ENCODE results near the gene RHBDL3. TPM values are rescaled to one million over a fixed set of nuclear protein-coding genes. Genes with fewer than 3 reads are reported as not detected.

The RHBDL3 gene
- polyA plus RNA-seq, 1 donor from 2014 or later = 0.25 TPM

GRCh38 chr17:32274101-32274500, 8.5 kb downstream of the RHBDL3 start:
- H4K20me1 ChIP-seq (ENCODE audit: insufficient read depth) = no peaks in the 10 kb centered on the region
- H3K79me2 ChIP-seq (replicated peaks; ENCODE audit: insufficient read depth, low read length) = no peaks in the 10 kb centered on the region
- no peak overlapping the region for H3K4me2 ChIP-seq (ENCODE audit: low read length)
- H2AFZ ChIP-seq (ENCODE audit: low read depth, low read length) = no peak overlapping the region
- H3K36me3 ChIP-seq (ENCODE audit: insufficient read depth, low read length) = no peaks in the 10 kb centered on the region
- no peak for TF ChIP-seq EZH2 (IDR thresholded peaks at IDR 0.05; ENCODE audit: borderline replicate concordance, insufficient read depth, low read length, poor library complexity, severe bottlenecking)
- no peaks in the 10 kb centered on the region for H3F3A ChIP-seq (ENCODE audit: insufficient read depth, low read length, poor library complexity, severe bottlenecking)
- H3K9me3 ChIP-seq (ENCODE audit: low read length) = no peaks in the 10 kb centered on the region
- H3K27me3 ChIP-seq (ENCODE audit: insufficient read depth, low read depth, low read length) = no peaks in the 10 kb centered on the region
- H3K4me3 ChIP-seq (ENCODE audit: low read length) = no peak overlapping the region
- H3K9ac ChIP-seq (ENCODE audit: low read length) = no peak overlapping the region
- no peaks in the 10 kb centered on the region for H3K9me2 ChIP-seq (ENCODE audit: insufficient read depth, low read length)
- H3K27ac ChIP-seq (ENCODE audit: low read length) = no peak overlapping the region

- H3K4me3 ChIP-seq (ENCODE audit: low read length) = no peak overlapping the region
- no peaks in the 10 kb centered on the region for H3K9me2 ChIP-seq (ENCODE audit: insufficient read depth, low read length)
- H3K9me3 ChIP-seq (ENCODE audit: low read length) = no peaks in the 10 kb centered on the region
- H2AFZ ChIP-seq (ENCODE audit: low read depth, low read length) = no peak overlapping the region
- no peak overlapping the region for H3K9ac ChIP-seq (ENCODE audit: low read length)
- H3K4me2 ChIP-seq (ENCODE audit: low read length) = no peak overlapping the region
- H3K27me3 ChIP-seq (ENCODE audit: insufficient read depth, low read depth, low read length) = no peaks in the 10 kb centered on the region
- no peak overlapping the region for H3K27ac ChIP-seq (ENCODE audit: low read length)
- TF ChIP-seq SMC3 (conservative IDR thresholded peaks at IDR 0.05; ENCODE audit: poor library complexity) = no peak
- TF ChIP-seq EP300 (conservative IDR thresholded peaks at IDR 0.05; ENCODE audit: poor library complexity, severe bottlenecking) = no peak
- TF ChIP-seq TAF1 (IDR thresholded peaks at IDR 0.05; ENCODE audit: low read depth) = no peak
- TF ChIP-seq MXI1 (conservative IDR thresholded peaks at IDR 0.05; ENCODE audit: poor library complexity, severe bottlenecking) = no peak
- TF ChIP-seq POLR2AphosphoS5 (IDR thresholded peaks at IDR 0.05) = no peak
- TF ChIP-seq REST (IDR thresholded peaks at IDR 0.05; ENCODE audit: borderline replicate concordance) = no peak
- no peak for TF ChIP-seq RAD21 (conservative IDR thresholded peaks at IDR 0.05)
- TF ChIP-seq EZH2 (IDR thresholded peaks at IDR 0.05; ENCODE audit: borderline replicate concordance, insufficient read depth, low read length, poor library complexity, severe bottlenecking) = no peak
- no peak for TF ChIP-seq CTCF (IDR thresholded peaks at IDR 0.05; ENCODE audit: poor library complexity, severe bottlenecking)
- H3F3A ChIP-seq (ENCODE audit: insufficient read depth, low read length, poor library complexity, severe bottlenecking) = no peaks in the 10 kb centered on the region
- no peaks in the 10 kb centered on the region for H3K36me3 ChIP-seq (ENCODE audit: insufficient read depth, low read length)
- H3K79me2 ChIP-seq (replicated peaks; ENCODE audit: insufficient read depth, low read length) = no peaks in the 10 kb centered on the region
- no peaks in the 10 kb centered on the region for H4K20me1 ChIP-seq (ENCODE audit: insufficient read depth)
Observed at GRCh38 chr17:32274643-32275042, 9.0 kb downstream of the RHBDL3 start.
